ENCODE results near the gene MEIS2. TPM values are rescaled to one million over a fixed set of nuclear protein-coding genes. Genes with fewer than 3 reads are reported as not detected.

MEIS2 gene
- total RNA-seq, 1 experiment from 2014 or later: 17.5 TPM

GRCh38 chr15:37034835-37035748 is 65.3 kb downstream of the MEIS2 start:
- H3K9me2 ChIP-seq (replicated peaks; ENCODE audit: low read length): no peaks in the 10 kb centered on the region
- no peaks in the 10 kb centered on the region for H3K79me2 ChIP-seq (ENCODE audit: low read length)
- no TSS peak for BruUV-seq (replicated peaks)
- H3K4me2 ChIP-seq (ENCODE audit: low read length): no peak overlapping the region
- no peak overlapping the region for H3K4me3 ChIP-seq (ENCODE audit: low read length)
- peak; percentile 41 for DNase-seq
- H3K27ac ChIP-seq (ENCODE audit: low read length): no peak overlapping the region
- H3K4me1 ChIP-seq (ENCODE audit: insufficient read depth, low read length): peaks cover 12% of the 10 kb centered on the region; the same call in 1 of the 2 replicates
- TF ChIP-seq CTCF (conservative IDR thresholded peaks at IDR 0.05; ENCODE audit: low read depth, low read length): no peak
- TF ChIP-seq EZH2phosphoT487 (IDR thresholded peaks at IDR 0.05; ENCODE audit: borderline replicate concordance, low read length): no peak
- TF ChIP-seq EZH2 (IDR thresholded peaks at IDR 0.05; ENCODE audit: low read length, unreplicated experiment): no peak
- no peaks in the 10 kb centered on the region for H4K20me1 ChIP-seq (ENCODE audit: low read length)
- intact Hi-C loops (cut with micrococcal nuclease): no loop called here
- peak; percentile 63 for ATAC-seq
- H3K9me3 ChIP-seq (ENCODE audit: low read length): no peaks in the 10 kb centered on the region
- no peak overlapping the region for H2AFZ ChIP-seq (ENCODE audit: low read length)
- H3K27me3 ChIP-seq (ENCODE audit: low read length): no peaks in the 10 kb centered on the region
- no peaks in the 10 kb centered on the region for H3K36me3 ChIP-seq (ENCODE audit: low read depth, low read length)
- H3K9ac ChIP-seq (ENCODE audit: low read length): no peak overlapping the region
- ChIA-PET POLR2A (ENCODE audit: unreplicated experiment) (interaction anchor here (0.6 kb wide), 1 partner anchor 142 kb away, joined by 9 read pairs; no protein-coding TSS in a partner anchor), CTCF (no interaction called here)
- no peaks in the 10 kb centered on the region for H3F3A ChIP-seq (ENCODE audit: low read length, unreplicated experiment)

DNA sequence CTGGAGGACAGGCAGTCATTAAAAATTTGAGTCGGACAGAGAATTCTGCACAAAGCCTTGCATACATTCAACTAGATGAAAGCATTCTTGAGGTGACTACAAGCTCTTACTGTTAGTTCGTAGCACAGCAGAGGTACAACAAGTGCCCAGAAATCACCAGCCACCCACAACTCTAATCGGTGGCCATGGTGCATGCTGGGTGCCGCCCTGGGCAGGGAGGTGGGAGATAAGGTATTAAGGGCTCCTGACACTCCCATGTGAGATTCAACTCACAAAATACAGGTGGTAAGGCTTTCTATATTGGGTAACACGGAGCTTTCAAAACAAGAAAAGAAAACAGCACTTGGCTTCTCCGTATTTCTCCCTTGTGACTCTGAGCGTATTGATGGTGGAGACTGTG is 66.0 kb downstream of the MEIS2 start:
- no peaks in the 10 kb centered on the region for H3K36me3 ChIP-seq (ENCODE audit: low read depth, low read length)
- DNase-seq (no peak), ATAC-seq (no peak)
- no peak overlapping the region for H2AFZ ChIP-seq (ENCODE audit: low read length)
- H4K20me1 ChIP-seq (ENCODE audit: low read length): no peaks in the 10 kb centered on the region
- POLR2A ChIA-PET (ENCODE audit: unreplicated experiment): interaction anchor here (0.6 kb wide), 1 partner anchor 142 kb away, joined by 9 read pairs; no protein-coding TSS in a partner anchor
- H3K79me2 ChIP-seq (ENCODE audit: low read length): no peaks in the 10 kb centered on the region
- H3K9ac ChIP-seq (ENCODE audit: low read length): no peak overlapping the region
- H3F3A ChIP-seq (ENCODE audit: low read length, unreplicated experiment): no peaks in the 10 kb centered on the region
- no peak overlapping the region for H3K4me2 ChIP-seq (ENCODE audit: low read length)
- CTCF ChIA-PET: no interaction called here
- H3K4me1 ChIP-seq (ENCODE audit: insufficient read depth, low read length): peaks cover 12% of the 10 kb centered on the region; the same call in 1 of the 2 replicates
- intact Hi-C loops (cut with micrococcal nuclease): no loop called here
- no TSS peak for BruUV-seq (replicated peaks)
- H3K9me3 ChIP-seq (ENCODE audit: low read length): no peaks in the 10 kb centered on the region
- H3K4me3 ChIP-seq (ENCODE audit: low read length): no peak overlapping the region
- no peak overlapping the region for H3K27ac ChIP-seq (ENCODE audit: low read length)
- TF ChIP-seq EZH2 (IDR thresholded peaks at IDR 0.05; ENCODE audit: low read length, unreplicated experiment) (no peak), CTCF (conservative IDR thresholded peaks at IDR 0.05; ENCODE audit: low read depth, low read length) (no peak), EZH2phosphoT487 (IDR thresholded peaks at IDR 0.05; ENCODE audit: borderline replicate concordance, low read length) (no peak)
- no peaks in the 10 kb centered on the region for H3K9me2 ChIP-seq (replicated peaks; ENCODE audit: low read length)
- H3K27me3 ChIP-seq (ENCODE audit: low read length): no peaks in the 10 kb centered on the region
